Breast epithelium (tissue), 3 donors: ENCODE results near the gene BARX2.

Experiments used
- POLR2A ChIP-seq: fragments of 450-650 bp; IDR thresholded peaks from one replicate; pipeline ENCODE4 v1.6.1; 2016; ENCODE audit warnings: antibody characterized with exemption, mild to moderate bottlenecking, moderate library complexity
- TF ChIP-seq, protein P1 (sequence below), 3 donors: fragments of 450-650 bp; IDR thresholded peaks; one replicate each; pipeline ENCODE4 v1.5.1; 2016 to 2017; ENCODE audit warnings: antibody characterized with exemption in 3 of 3, mild to moderate bottlenecking in 3 of 3, moderate library complexity in 3 of 3

DNA sequence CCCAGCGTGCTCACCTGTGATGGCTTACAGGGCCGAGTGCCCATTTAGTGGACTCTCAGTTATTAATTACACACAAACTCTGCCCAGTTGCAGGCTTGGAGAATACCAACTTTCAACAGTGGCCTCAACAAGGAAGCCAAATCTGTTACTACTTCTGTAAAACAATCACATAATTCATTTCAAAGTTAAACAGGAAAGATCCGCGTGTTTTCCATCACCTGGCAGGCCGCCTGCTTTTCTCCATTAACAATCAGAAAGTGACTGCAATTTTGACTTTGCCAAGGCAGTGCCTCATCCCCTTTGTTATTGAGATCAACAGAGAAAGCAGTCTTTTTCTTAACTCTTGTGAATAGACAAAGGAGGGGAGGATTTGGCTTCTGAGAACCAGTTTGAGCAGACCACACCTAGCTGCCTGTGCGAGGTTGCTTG lies 77.7 kb downstream of the BARX2 start:
- TF ChIP-seq, protein P1, sequence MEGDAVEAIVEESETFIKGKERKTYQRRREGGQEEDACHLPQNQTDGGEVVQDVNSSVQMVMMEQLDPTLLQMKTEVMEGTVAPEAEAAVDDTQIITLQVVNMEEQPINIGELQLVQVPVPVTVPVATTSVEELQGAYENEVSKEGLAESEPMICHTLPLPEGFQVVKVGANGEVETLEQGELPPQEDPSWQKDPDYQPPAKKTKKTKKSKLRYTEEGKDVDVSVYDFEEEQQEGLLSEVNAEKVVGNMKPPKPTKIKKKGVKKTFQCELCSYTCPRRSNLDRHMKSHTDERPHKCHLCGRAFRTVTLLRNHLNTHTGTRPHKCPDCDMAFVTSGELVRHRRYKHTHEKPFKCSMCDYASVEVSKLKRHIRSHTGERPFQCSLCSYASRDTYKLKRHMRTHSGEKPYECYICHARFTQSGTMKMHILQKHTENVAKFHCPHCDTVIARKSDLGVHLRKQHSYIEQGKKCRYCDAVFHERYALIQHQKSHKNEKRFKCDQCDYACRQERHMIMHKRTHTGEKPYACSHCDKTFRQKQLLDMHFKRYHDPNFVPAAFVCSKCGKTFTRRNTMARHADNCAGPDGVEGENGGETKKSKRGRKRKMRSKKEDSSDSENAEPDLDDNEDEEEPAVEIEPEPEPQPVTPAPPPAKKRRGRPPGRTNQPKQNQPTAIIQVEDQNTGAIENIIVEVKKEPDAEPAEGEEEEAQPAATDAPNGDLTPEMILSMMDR (IDR thresholded peaks at IDR 0.05): no peak
- no peak for TF ChIP-seq POLR2A
